ENCODE measurements around the gene VPS29.

The VPS29 gene

GRCh38 chr12:110449799-110450497 is 52.0 kb downstream of the VPS29 start, which contains the start of gene ARPC3:
ARPC3 (minus strand) TSS chr12:110450337; CDS start chr12:110450260, 77 bp downstream.
- peak; percentile 86 to 88 for DNase-seq (ENCODE audit: low read depth in 2 of 2)

DNA sequence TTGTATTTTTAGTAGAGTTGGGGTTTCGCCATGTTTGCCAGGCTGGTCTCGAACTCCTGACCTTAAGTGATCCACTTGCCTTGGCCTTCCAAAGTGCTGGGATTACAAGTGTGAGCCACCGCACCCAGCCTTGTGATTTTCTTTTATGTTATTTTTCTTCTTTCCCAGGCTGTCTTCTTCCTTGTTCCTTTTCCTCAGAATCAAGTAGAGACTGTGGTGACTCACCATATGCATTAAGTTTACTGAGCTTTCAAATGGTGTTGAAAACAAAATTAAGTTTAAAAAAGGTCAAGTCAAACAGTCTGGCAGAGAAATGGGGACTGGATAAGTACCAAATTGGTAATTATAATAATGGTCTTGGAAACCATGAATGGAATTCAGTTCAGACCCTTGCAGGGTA is 57.5 kb downstream of the VPS29 start:
- no peak for DNase-seq (ENCODE audit: low read depth in 2 of 2)
